Ectodermal cell (in vitro differentiated cells): Measurements from ENCODE around the gene SLC12A2.

Experiments
- H3K27ac ChIP-seq: 2 replicates; pipeline ENCODE4 v1.7.0; 2013; ENCODE audit warnings: mild to moderate bottlenecking, low read depth, low read length; ENCODE audit not compliant: insufficient read depth, poor library complexity, severe bottlenecking
- H3K27me3 ChIP-seq: 2 replicates; pipeline ENCODE4 v1.7.0; 2013; ENCODE audit warnings: mild to moderate bottlenecking, low read length; ENCODE audit not compliant: insufficient read depth, control insufficient read depth, poor library complexity, severe bottlenecking
- H3K36me3 ChIP-seq: one replicate; pipeline ENCODE4 v1.7.0; 2013; ENCODE audit warnings: low read length; ENCODE audit not compliant: control insufficient read depth, insufficient read depth
- H3K4me1 ChIP-seq: one replicate; pipeline ENCODE4 v1.7.0; 2013; ENCODE audit warnings: low read length; ENCODE audit not compliant: control insufficient read depth, insufficient read depth
- H3K4me3 ChIP-seq: 2 replicates; pipeline ENCODE4 v1.7.0; 2013; ENCODE audit warnings: low read depth, low read length, control low read depth; ENCODE audit not compliant: insufficient read depth
- H3K9me3 ChIP-seq: 2 replicates; pipeline ENCODE4 v1.7.0; 2013; ENCODE audit warnings: mild to moderate bottlenecking, low read length, moderate library complexity; ENCODE audit not compliant: control insufficient read depth
- WGBS, 2 experiments: methylation state at CpG; one replicate each; pipeline ENCODE4 v1.1.7; 2013; ENCODE audit warnings: missing lambda C conversion rate in 2 of 2; 5-methylcytosine and 5-hydroxymethylcytosine counted together

Gene SLC12A2

GRCh38 chr5:128216285-128216684, 132.7 kb downstream of the SLC12A2 start:
- Histone ChIP-seq H3K36me3 (no peaks in the 10 kb centered on the region), H3K27me3 (no peaks in the 10 kb centered on the region), H3K4me1 (no peaks in the 10 kb centered on the region), H3K27ac (no peak overlapping the region), H3K9me3 (no peaks in the 10 kb centered on the region), H3K4me3 (no peak overlapping the region)
- WGBS, 2 experiments = 87 to 88% methylated on average over 7 of the region's 7 CpGs

- H3K27me3 ChIP-seq = no peaks in the 10 kb centered on the region
- no peaks in the 10 kb centered on the region for H3K9me3 ChIP-seq
- H3K4me3 ChIP-seq = no peak overlapping the region
- H3K4me1 ChIP-seq = no peaks in the 10 kb centered on the region
- no peak overlapping the region for H3K27ac ChIP-seq
- H3K36me3 ChIP-seq = no peaks in the 10 kb centered on the region
- 80 to 84% methylated on average over 15 of the region's 15 CpGs for WGBS, 2 experiments
Measured at GRCh38 chr5:128216860-128217531, 133.4 kb downstream of the SLC12A2 start.

GRCh38 chr5:128220841-128221240, 137.3 kb downstream of the SLC12A2 start:
- no peaks in the 10 kb centered on the region for H3K27me3 ChIP-seq
- H3K27ac ChIP-seq = no peak overlapping the region
- no peaks in the 10 kb centered on the region for H3K4me1 ChIP-seq
- 93 to 100% methylated on average over 1 to 2 of the region's 2 CpGs for WGBS, 2 experiments
- H3K9me3 ChIP-seq = no peaks in the 10 kb centered on the region
- no peaks in the 10 kb centered on the region for H3K36me3 ChIP-seq
- H3K4me3 ChIP-seq = no peak overlapping the region

GRCh38 chr5:128224336-128224735, 140.8 kb downstream of the SLC12A2 start:
- H3K4me1 ChIP-seq = no peaks in the 10 kb centered on the region
- no peak overlapping the region for H3K4me3 ChIP-seq

GRCh38 chr5:128225245-128226030, 141.9 kb downstream of the SLC12A2 start:
- Histone ChIP-seq H3K27me3 (no peaks in the 10 kb centered on the region), H3K27ac (no peak overlapping the region)
- WGBS, 2 experiments = 88 to 93% methylated on average over 2 of the region's 2 CpGs

More at GRCh38 chr5:128224336-128224735, 140.8 kb downstream of the SLC12A2 start:
- H3K36me3 ChIP-seq = no peaks in the 10 kb centered on the region
- H3K9me3 ChIP-seq = no peaks in the 10 kb centered on the region
- H3K27ac ChIP-seq = no peak overlapping the region
- WGBS, 2 experiments = 100% methylated on average over 1 of the region's 1 CpG; no CpG with 5 or more reads in 1 of the 2 experiments
- no peaks in the 10 kb centered on the region for H3K27me3 ChIP-seq

GRCh38 chr5:128228008-128228407, 144.4 kb downstream of the SLC12A2 start:
- no peaks in the 10 kb centered on the region for H3K27me3 ChIP-seq
- H3K27ac ChIP-seq = no peak overlapping the region
- no peak overlapping the region for H3K4me3 ChIP-seq
- H3K9me3 ChIP-seq = no peaks in the 10 kb centered on the region
- no peaks in the 10 kb centered on the region for H3K4me1 ChIP-seq
- WGBS, 2 experiments = 94 to 98% methylated on average over 3 of the region's 3 CpGs
- H3K36me3 ChIP-seq = no peaks in the 10 kb centered on the region

More at GRCh38 chr5:128225245-128226030, 141.9 kb downstream of the SLC12A2 start:
- Histone ChIP-seq H3K4me1 (no peaks in the 10 kb centered on the region), H3K9me3 (no peaks in the 10 kb centered on the region), H3K4me3 (no peak overlapping the region), H3K36me3 (no peaks in the 10 kb centered on the region)

GRCh38 chr5:128228521-128228920, 145.0 kb downstream of the SLC12A2 start:
- WGBS, 2 experiments = 93% methylated on average over 3 of the region's 3 CpGs
- no peaks in the 10 kb centered on the region for H3K36me3 ChIP-seq
- H3K4me3 ChIP-seq = no peak overlapping the region

GRCh38 chr5:128234928-128235641, 151.5 kb downstream of the SLC12A2 start:
- Histone ChIP-seq H3K27ac (no peak overlapping the region), H3K36me3 (no peaks in the 10 kb centered on the region), H3K27me3 (no peaks in the 10 kb centered on the region), H3K9me3 (no peaks in the 10 kb centered on the region), H3K4me3 (no peak overlapping the region), H3K4me1 (no peaks in the 10 kb centered on the region)
- 93 to 94% methylated on average over 7 of the region's 7 CpGs for WGBS, 2 experiments

More at GRCh38 chr5:128228521-128228920, 145.0 kb downstream of the SLC12A2 start:
- Histone ChIP-seq H3K9me3 (no peaks in the 10 kb centered on the region), H3K4me1 (no peaks in the 10 kb centered on the region), H3K27me3 (no peaks in the 10 kb centered on the region), H3K27ac (no peak overlapping the region)

- 95 to 96% methylated on average over 7 of the region's 7 CpGs for WGBS, 2 experiments
- no peak overlapping the region for H3K27ac ChIP-seq
- H3K36me3 ChIP-seq = no peaks in the 10 kb centered on the region
- no peak overlapping the region for H3K4me3 ChIP-seq
- H3K9me3 ChIP-seq = no peaks in the 10 kb centered on the region
- H3K4me1 ChIP-seq = no peaks in the 10 kb centered on the region
- no peaks in the 10 kb centered on the region for H3K27me3 ChIP-seq
Measured at GRCh38 chr5:128236334-128236733, 152.8 kb downstream of the SLC12A2 start.

GRCh38 chr5:128237000-128237399, 153.4 kb downstream of the SLC12A2 start:
- H3K27ac ChIP-seq = no peak overlapping the region
- H3K36me3 ChIP-seq = no peaks in the 10 kb centered on the region
- 81 to 95% methylated on average over 1 to 2 of the region's 2 CpGs for WGBS, 2 experiments
- no peaks in the 10 kb centered on the region for H3K9me3 ChIP-seq
- H3K27me3 ChIP-seq = no peaks in the 10 kb centered on the region
- H3K4me1 ChIP-seq = no peaks in the 10 kb centered on the region
- H3K4me3 ChIP-seq = no peak overlapping the region
